HG03175 (cell line): Measurements from ENCODE around the gene ITGA8.
"Not testable (repeated sequence)": the region's sequence is repeated elsewhere in the genome, so short reads cannot be mapped to it uniquely, and the experiment has no call there.

Experiments
- ATAC-seq: cut with Tn5 transposase; IDR thresholded peaks from one replicate; pipeline ENCODE4 v1.9.1; 2021; ENCODE audit warnings: mild to moderate bottlenecking, moderate library complexity; ENCODE audit not compliant: unreplicated experiment

ITGA8 gene

DNA sequence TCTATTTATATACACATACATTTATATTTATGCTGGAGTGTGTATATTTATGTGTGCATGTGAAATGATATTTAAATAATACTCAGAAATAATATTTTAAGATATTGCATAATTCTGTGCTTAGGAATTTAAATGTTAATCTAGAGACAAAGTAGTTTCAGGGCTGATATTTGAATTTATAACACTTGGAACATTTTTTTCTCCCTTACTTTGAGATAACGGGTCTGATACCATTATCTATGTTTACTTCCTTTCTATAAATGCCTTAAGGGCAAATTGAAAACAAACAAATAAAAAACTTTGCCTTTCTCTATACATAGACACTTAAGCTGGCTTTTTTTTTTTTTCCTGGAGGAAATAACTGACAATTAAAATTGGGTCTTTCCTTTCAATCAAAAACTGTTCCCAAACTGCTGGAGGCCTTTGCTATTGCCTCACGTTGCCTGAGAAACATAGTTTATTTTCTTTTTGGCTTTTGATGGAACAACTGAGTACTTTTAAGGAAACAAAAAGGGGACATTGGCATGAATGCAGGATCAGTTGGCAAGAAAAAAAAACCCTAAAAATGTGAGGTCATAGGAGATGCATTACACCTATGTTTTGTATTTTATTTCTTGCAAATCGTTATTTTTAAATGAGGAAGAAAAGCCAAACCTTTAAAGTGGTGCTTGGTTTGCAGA lies 98.7 kb downstream of the ITGA8 start:
- ATAC-seq = no peak

DNA sequence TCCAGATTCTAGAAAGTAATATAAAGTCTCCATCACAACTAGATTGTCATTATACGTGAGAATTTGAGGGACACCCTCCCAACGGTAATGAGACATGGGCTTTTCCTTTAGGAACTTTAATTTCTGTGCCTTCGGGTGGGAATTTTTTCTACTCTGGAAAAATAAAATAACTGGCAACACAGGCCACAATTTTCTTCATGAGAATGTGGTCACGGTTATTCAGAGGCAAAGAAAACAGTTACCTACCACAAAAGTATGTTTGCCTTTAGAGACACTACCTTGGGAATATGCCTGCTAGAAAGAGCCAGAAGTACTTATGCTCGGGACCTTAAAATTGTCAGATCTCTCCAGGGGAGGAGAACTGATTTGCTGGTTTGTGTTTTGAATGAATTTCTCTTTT lies 99.4 kb downstream of the ITGA8 start:
- ATAC-seq = no peak

DNA sequence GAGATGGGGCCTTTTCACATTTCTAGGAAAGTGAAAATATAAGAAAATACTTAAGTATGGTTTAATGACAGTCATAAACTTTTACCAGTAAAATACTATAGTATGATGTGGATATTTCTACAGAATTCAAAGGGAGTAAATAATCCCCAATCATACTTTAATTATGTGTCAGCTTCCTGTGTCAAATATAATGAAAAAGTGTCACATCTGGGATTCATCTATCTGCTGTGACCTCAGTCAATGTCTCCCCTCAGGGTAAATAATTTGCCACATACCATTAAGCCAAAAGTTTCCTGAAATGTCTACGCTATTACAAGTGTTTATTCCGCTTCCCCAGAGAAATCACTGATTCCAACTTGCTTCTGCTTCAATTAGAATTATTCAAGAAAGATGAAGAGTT lies 110.5 kb downstream of the ITGA8 start:
- ATAC-seq = no peak

DNA sequence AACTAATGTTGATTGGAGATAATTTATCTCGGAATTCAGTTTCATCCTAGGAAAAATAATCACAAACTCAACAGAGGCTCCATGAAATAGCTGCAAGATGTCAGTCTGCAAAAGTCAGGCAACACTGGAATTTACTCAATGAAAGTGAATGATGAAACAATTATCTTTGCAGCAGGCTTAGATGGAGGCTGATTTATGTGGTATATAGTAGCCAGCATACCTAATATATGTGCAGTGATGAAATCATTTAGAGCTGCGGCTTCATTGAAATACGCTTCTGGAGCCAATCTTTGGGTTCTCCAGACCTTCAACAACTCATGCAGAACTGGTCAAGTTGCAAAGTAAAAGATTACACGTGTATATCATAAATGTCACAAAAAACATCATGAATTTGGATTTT lies 113.3 kb downstream of the ITGA8 start:
- ATAC-seq = no peak

DNA sequence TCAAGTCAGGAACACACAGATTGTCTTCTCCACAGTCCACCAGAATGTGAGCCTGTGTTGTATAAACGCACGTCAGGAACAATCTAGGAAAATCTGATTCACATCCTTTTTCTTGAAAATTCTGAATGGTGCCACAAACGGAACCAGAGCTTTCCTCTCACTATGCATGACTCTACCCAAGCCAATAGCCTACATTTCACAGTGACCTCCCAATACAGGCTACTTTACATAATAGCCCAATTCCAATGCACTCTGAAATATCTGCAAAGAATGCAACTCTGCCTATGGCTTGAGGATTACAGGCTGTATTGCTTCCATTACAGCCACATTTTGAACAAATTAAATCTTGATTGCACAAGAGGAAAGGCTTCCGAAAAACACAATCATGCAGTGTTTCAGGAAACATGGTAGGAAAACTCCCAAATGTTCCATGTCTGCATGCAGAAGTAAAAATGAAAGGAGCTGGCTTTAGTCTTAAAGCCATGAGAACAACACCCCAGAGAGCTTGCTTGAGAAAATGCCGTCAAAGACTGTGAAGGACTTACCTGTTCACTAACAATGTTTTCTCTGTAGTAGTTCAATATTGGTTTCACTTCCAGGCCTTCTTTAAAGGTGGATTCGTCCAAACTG lies 113.9 kb downstream of the ITGA8 start:
- ATAC-seq = no peak

DNA sequence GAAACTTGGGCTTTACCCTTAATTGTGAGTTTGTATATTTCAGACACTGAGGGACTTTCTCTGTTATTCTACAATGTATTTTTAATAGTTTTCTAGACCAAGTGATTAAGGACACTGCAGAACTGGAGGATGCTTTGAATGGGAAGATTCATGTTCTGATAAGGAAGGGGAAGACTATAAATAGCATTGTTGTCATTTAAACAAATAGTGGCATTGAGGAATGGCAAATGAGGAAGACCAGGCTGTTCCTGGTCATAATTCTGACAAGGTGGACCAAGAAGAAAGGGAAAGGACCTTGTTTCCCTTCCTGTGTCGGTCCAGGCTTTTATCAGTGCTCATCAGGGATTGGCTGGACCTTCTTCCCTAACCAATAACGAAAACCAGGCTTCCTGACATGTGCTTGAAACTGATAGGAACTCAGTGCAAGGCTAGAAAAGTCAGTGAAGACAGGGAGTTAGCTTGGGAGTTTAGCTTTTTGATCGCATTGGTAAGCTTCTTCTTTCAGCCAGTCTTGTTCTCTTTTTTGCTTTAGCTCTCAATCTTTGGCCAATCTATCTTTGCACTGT lies 116.2 kb downstream of the ITGA8 start:
- ATAC-seq = no peak

DNA sequence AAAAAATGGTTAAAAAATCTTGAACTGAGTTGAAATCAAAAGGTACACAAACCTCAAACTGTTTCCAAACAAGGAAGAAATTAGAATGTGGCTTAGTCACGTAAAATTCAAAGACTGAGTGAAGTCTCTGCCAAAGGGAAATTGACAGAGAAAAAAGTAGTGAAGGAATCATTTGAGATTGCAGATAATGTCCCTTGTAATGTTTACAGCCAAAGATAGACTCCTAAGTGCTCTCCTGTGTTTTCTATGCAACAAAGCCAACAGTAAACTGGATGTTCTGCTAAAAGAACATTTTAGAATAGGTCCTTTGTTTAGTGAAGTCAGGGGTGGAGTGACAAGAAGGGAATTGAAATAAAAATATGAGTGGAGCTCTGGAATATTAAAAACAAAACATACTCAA lies 117.9 kb downstream of the ITGA8 start:
- no peak for ATAC-seq

DNA sequence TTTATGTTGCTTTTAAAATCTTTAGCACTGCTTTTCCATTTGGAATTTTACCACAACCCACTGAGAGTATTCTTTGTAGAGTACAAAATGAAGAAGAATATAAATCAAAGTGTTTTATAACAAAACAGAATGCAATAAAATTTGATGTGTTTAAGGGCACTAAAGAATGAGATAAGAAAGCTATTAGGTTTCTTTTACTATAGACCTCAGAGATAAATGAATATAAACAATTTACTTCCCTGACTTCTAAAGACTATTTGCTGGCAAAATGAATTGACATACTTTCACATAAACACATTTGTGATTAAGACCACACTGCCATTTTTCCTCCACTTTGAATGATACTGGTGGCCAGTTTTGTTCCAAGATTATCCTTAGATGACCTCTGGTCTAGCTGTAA lies 124.5 kb downstream of the ITGA8 start:
- no peak for ATAC-seq

DNA sequence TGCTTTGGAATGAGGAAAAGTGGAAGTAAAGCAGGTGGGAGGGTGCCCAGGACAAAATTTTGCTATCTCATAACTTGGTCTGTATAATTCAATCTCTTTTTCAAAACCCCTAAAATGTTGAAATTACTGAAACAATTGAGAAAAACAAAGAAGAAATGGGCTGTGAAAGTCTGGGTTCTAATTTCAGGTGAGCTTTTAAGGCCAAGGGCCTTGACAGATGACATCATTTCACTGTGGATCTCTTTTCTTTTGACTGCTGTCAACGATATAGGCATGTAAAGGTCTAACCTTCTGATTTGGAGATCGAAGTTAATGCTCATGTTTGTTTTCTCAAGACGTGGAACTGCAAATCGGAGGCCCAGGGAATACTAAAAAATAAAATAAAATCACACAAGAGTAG lies 127.8 kb downstream of the ITGA8 start:
- no peak for ATAC-seq

DNA sequence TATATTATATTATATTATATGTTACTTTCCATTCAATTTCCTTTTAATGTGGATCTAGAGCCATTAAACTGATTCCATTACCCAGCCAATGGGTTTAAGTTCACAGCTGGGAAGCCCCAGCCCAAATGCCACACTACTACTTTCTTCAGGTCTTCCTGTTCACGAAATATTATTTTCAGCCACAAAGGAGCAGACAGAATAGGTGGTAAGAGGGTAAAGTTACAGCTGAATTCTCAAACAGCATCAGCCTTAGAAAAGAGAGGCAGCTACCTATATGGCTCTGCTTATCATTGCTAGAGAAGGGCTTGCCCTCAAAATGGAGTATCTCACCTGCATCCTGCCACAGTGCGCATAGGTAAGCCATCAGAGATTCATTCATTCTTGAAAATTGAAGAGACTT lies 128.3 kb downstream of the ITGA8 start:
- ATAC-seq = no peak

DNA sequence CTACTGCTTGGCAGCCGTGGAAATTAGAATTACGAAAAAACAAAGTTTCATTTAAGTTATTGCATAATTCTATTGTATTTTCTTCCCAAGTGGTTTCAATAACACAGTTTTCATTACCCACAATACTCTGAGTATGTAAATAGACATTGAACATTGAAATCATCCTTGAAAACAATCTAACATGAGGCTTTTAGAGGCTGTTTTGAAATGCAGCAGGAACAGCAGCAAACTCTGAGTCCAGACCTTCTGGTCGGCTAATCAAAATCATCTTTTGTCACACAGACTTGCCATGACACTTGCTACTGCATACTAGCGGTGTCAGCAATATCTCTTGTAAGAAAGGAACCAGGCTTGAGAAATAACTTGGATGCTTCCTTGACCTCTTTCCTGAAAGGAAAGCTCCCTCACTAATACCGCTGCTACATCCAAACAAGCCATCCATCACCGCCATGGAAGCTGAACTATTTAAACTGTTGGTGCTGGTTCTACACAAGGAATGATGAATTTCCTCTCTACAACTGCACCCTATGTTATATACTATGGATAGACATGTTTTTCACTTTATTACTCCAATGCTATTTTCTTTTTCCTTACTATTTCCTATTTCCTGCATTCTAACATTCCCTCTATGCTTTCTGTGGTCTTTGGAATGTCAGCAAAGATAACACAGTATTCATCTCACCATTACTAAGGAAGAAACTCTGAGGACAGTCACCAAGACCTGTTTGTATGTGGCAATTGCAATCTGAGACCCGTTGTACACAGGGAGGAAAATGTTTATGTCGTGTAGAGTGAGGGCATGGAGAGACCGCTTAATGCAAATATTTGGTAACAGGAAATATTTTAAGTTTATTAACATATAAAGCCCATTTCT lies 130.8 kb downstream of the ITGA8 start:
- ATAC-seq = no peak

DNA sequence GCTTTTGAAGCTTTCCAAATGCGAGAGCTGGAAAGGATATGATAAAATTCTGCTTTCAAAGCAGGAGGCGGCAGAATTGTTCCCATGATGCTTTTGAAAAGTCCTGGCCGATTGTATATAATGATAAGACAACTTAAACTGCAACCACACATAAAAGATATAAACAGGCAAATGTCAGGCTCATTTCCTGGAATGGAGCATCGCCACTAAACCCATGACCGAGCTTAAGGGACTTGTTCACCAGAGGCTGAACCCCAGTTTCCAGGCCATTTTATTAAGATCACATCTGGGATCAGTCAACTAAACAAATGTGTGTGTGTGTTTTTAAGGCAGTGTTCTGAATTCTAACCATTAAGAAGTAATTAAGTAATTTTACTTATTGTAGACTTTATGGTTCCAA lies 131.6 kb downstream of the ITGA8 start:
- no peak for ATAC-seq

DNA sequence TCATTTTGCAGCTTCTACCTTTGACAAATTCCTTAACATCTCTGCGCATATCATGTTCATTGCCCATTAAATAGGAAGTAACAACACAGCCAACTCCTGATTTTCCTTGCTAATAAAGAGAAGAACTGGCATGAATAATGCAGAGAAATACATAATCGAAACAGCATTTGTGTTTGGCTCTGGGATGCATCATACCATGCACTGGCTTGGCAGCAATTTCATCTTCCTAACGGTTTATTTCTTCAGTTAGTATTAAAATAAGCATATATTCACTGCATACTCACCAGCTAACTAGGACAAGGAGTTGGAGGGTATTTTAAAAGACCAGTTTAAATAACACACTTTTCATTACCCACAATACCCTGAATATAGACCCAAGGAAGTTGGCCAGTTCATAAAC lies 132.5 kb downstream of the ITGA8 start:
- ATAC-seq = no peak

DNA sequence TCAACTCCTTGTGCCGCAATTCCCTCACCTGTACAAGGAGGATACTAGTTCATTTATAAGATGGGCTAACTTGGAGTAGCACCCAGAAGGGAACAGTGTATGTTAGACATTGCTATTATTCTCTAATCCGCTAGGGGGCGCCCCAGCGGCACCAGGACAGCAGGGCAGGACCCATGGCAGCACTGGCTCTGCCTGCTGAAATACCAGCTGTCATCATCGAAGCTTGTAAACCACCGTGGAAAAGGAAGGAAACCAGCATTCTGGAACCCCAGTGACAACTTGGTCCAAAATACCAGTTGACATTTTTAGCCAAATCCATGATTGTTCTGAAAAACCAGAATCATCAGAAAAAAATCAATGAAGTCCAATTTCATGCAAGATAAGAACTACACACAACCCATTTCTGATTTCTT lies 134.4 kb downstream of the ITGA8 start:
- ATAC-seq = no peak

DNA sequence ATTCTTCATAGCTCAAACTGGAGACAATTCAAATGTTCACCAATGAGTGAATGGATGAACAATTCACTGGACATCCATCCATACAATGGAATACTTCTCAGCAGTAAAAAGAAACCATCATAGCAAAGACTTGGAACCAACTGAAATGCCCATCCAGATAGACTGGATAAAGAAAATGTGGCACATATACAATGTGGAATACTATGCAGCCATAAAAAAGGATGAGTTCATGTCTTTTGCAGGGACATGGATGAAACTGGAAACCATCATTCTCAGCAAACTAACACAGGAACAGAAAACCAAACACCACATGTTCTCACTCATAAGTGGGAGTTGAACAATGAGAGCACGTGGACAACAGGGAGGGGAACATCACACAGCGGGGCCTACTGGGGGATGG lies 136.8 kb downstream of the ITGA8 start:
- ATAC-seq = not testable (repeated sequence)

DNA sequence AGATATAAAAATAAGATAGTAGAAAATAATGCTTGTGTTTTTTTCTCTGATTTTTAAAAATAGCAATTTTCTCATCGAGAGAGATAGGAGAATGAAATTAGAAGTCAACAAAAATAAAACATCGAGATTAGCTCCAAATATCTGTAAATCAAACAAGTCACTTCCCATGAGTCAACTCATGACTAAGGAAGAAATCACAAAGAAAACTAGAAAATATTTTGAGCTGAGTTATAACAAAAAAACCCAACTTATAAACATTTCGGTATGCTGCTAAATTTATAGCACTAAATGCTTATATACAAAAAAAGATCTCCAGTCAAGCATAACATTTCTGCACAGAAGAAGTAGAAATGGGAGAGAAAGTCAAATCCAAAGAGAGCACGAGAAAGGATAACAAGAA lies 140.1 kb downstream of the ITGA8 start:
- ATAC-seq = no peak

DNA sequence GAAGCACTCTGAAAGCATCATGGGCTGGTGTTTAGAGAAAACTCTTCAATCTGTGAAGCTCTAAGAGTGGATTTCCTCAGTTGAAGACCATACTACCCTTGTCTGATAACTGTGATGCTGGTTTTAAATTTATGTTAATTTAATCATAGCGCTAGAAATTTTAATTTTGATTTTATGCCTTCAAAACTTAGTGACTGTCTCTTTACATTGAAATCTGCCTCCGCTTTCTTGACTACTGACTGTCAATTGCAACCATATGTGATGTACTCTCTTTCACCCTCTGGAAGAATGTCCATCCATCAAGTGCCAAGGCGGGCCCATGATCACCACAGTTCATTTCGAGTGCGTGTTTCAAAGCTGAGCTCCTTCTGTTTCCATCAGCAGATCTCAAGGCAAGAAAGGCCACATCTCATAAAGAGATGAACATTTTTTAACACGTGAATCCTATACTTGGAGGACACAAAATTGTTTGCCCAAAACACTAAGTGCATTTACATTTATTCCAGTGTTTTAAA lies 147.1 kb downstream of the ITGA8 start:
- no peak for ATAC-seq

DNA sequence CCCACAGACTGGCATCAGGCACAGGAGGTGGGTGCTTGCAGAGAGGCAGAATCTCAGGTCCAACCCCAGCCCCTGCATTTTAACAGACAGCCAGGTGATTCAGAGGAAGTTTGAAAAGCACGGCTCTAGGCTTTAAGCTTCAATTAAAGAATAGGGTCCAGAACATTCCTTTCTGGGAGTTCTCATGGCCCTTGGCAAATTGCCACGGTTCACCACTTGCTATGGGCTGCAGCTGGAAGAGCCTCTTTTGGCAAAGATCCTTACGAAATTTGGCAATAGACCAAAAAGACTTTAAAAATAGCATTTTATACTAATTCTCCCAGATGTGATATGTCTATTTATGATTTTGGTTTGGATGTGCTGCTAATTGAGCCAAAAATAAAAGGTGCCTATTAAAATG lies 148.1 kb downstream of the ITGA8 start:
- ATAC-seq = no peak

DNA sequence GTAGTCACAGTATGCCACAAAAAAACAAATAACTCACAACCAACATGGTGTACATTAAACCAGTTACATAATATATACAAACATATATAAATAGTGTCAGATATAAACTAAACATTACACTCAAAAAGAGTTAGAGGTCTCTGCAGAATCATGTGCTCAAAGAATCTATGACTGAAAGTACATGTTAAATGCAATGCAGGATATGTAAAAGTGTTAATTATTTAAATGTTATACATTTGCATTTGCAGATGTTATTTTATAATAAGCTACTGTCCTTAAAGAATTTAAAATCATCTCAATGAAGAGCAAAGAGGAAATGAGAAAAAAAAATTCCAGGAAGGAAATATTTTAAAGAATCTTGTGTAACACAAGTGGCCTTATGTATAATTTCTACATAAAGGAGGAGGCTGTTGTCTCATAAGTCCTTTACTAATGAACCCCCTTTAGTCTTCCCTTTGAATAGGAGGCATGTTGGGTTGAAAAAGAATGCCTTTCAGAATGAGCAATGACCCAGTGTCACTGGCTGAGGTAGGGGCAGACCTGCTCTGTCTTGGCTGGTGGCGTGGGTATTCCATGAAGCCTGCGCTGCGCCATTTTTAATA lies 148.9 kb downstream of the ITGA8 start:
- ATAC-seq = no peak

DNA sequence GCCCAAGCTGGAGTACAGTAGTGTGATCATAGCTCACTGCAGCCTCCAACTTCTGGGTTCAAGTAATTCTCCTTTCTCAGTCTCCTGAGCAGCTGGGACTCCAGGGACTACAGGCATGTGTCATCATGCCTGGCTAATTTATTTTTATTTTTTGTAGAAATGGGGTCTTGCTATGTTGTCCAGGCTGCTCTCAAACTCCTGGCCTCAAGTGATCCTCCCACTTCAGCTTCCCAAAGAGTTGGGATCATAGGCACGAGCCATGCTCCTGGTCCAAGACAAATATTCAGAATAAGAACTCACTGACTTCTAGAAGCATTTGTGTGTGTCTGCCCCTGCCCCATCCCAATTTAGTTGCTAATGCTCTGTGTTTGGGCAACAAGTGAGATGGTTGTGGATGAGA lies 151.8 kb downstream of the ITGA8 start:
- no peak for ATAC-seq

DNA sequence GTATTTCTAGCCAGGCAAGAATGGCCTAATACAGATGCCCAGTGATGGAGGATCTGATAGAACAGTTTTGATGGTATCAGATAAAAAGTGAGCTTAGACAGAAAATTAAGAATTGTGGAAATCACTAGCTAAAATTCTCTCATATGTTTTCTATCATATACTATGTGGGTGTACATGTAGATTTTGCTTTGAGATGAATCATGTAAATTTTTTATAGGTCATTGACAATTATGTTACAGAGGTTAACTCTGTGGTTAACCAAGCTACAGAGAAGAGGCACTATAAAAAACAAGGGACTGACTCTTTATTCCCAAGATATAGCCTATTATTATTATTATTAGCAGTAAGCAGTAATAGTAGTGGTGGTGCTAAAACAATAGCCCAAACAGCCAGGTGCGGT lies 156.5 kb downstream of the ITGA8 start:
- ATAC-seq = no peak
